Activated naive CD4-positive, alpha-beta T cell treated with Interleukin-2 at 50 U/mL for 16 hours (primary cell): ENCODE results near the gene GINS1.
A peak's percentile ranks its signal among the peaks of the same experiment; 100 is the strongest.

ENCODE experiments used
- DNase-seq: peaks from one replicate; pipeline ENCODE4 v3.0.0-alpha.2; 2020

The GINS1 gene

GRCh38 chr20:25407311-25408169, at the start of gene GINS1:
GINS1 (plus strand) TSS chr20:25407673; CDS start chr20:25407821, 148 bp downstream.
- DNase-seq: peak; percentile 84

- DNase-seq: no peak
Observed at GRCh38 chr20:25360631-25361286, 46.7 kb upstream of the GINS1 start.

- no peak for DNase-seq
Observed at GRCh38 chr20:25361287-25361683, 46.2 kb upstream of the GINS1 start.

- no peak for DNase-seq
Observed at GRCh38 chr20:25364180-25364788, 43.2 kb upstream of the GINS1 start.

GRCh38 chr20:25364879-25365699, 42.4 kb upstream of the GINS1 start:
- no peak for DNase-seq

GRCh38 chr20:25368526-25368925, 38.9 kb upstream of the GINS1 start:
- DNase-seq: no peak

- DNase-seq: no peak
Observed at GRCh38 chr20:25368976-25369375, 38.5 kb upstream of the GINS1 start.

GRCh38 chr20:25369529-25369928, 37.9 kb upstream of the GINS1 start:
- DNase-seq: no peak

- no peak for DNase-seq
Observed at GRCh38 chr20:25369971-25370370, 37.5 kb upstream of the GINS1 start.

- DNase-seq: no peak
Observed at GRCh38 chr20:25372584-25373336, 34.7 kb upstream of the GINS1 start.

GRCh38 chr20:25374842-25375241, 32.6 kb upstream of the GINS1 start:
- DNase-seq: no peak

GRCh38 chr20:25376236-25376635, 31.2 kb upstream of the GINS1 start:
- DNase-seq: no peak

- no peak for DNase-seq
Observed at GRCh38 chr20:25376886-25377285, 30.6 kb upstream of the GINS1 start.

GRCh38 chr20:25378189-25378883, 29.1 kb upstream of the GINS1 start:
- no peak for DNase-seq

GRCh38 chr20:25378884-25379733, 28.4 kb upstream of the GINS1 start:
- no peak for DNase-seq

- no peak for DNase-seq
Observed at GRCh38 chr20:25380945-25381614, 26.4 kb upstream of the GINS1 start.

- DNase-seq: no peak
Observed at GRCh38 chr20:25382704-25383370, 24.6 kb upstream of the GINS1 start.

GRCh38 chr20:25389401-25389857, 18.0 kb upstream of the GINS1 start:
- DNase-seq: no peak

GRCh38 chr20:25389858-25390537, 17.5 kb upstream of the GINS1 start:
- peak; percentile 33 for DNase-seq
